Breast epithelium (tissue), 4 donors: ENCODE measurements around the gene ACAP2. TPM values are rescaled to one million over a fixed set of nuclear protein-coding genes. Genes with fewer than 3 reads are reported as not detected.

Experiments
- DNase-seq, 2 donors: peaks; one replicate each; pipeline ENCODE4 v3.0.0-alpha.2; 2019; ENCODE audit warnings: low spot score in 2 of 2
- H3K27ac ChIP-seq, 2 donors: fragments of 200-600 bp; sonication (generic) in 1 of 2; one replicate each; pipeline ENCODE4 v1.5.1; 2016 to 2019; ENCODE audit warnings: mild to moderate bottlenecking in 1 of 2
- H3K27me3 ChIP-seq, 2 donors: fragments of 200-600 bp; sonication (generic) in 1 of 2; one replicate each; pipeline versions ENCODE4 v1.5.1 to v1.6.0; 2017 to 2019; ENCODE audit warnings: control low read depth in 1 of 2, mild to moderate bottlenecking in 1 of 2
- H3K36me3 ChIP-seq: fragments of 200-600 bp; one replicate; pipeline ENCODE4 v1.5.1; 2019
- H3K4me1 ChIP-seq, 2 donors: fragments of 200-600 bp; sonication (generic); one replicate each; pipeline ENCODE4 v1.5.1; 2016 to 2019; ENCODE audit warnings: control low read depth in 1 of 2
- H3K4me3 ChIP-seq, 3 donors: fragments of 200-600 bp; sonication (generic); 1 replicate in 2 of 3; 2 replicates in 1 of 3; pipeline ENCODE4 v1.5.1; 2016 to 2019; ENCODE audit warnings: mild to moderate bottlenecking in 3 of 3, moderate library complexity in 2 of 3
- H3K9me3 ChIP-seq, 2 donors: fragments of 200-600 bp; sonication (generic) in 1 of 2; one replicate each; pipeline ENCODE4 v1.5.1; 2016 to 2019; ENCODE audit warnings: control low read depth in 1 of 2
- POLR2A ChIP-seq: fragments of 450-650 bp; IDR thresholded peaks from one replicate; pipeline ENCODE4 v1.6.1; 2016; ENCODE audit warnings: antibody characterized with exemption, mild to moderate bottlenecking, moderate library complexity
- POLR2AphosphoS5 ChIP-seq, 3 donors: sonication (generic); formaldehyde crosslinking; IDR thresholded peaks; one replicate each; pipeline ENCODE4 v1.6.1; 2017; ENCODE audit warnings: antibody characterized with exemption in 3 of 3
- intact Hi-C: fragments of 100-400 bp; cut with DNase I; formaldehyde crosslinking; loops from one replicate; pipeline ENCODE4 v1.15.1; 2023; ENCODE audit warnings: low total_unique reads
- total RNA-seq, 3 donors: library from RNA; depleted of rRNA; stranded (reverse); fragments of >200 nt; gene quantifications; one replicate each; pipeline ENCODE4 v1.1.0, GENCODE V29; 2016
- TF ChIP-seq, protein P1 (sequence below), 3 donors: fragments of 450-650 bp; IDR thresholded peaks; one replicate each; pipeline ENCODE4 v1.5.1; 2016 to 2017; ENCODE audit warnings: antibody characterized with exemption in 3 of 3, mild to moderate bottlenecking in 3 of 3, moderate library complexity in 3 of 3

Gene ACAP2
- total RNA-seq, 3 donors from 2014 or later = 60.0 to 87.1 (median 63.0) TPM

GRCh38 chr3:195450731-195451229 is 8.0 kb upstream of the ACAP2 start:
- peak overlapping the region; percentile 30 to 87 for H3K27ac ChIP-seq
- DNase-seq = no peak
- intact Hi-C loops = no loop called here

GRCh38 chr3:195448205-195448875 is 5.5 kb upstream of the ACAP2 start:
- Histone ChIP-seq H3K9me3 (no peaks in the 10 kb centered on the region), H3K27ac (no peak overlapping the region), H3K27me3 (no peaks in the 10 kb centered on the region), H3K4me3 (no peak overlapping the region), H3K4me1 (no peaks in the 10 kb centered on the region), H3K36me3 (no peaks in the 10 kb centered on the region)
- TF ChIP-seq POLR2AphosphoS5 (IDR thresholded peaks at IDR 0.05) (no peak), POLR2A (no peak)
- TF ChIP-seq, protein P1, sequence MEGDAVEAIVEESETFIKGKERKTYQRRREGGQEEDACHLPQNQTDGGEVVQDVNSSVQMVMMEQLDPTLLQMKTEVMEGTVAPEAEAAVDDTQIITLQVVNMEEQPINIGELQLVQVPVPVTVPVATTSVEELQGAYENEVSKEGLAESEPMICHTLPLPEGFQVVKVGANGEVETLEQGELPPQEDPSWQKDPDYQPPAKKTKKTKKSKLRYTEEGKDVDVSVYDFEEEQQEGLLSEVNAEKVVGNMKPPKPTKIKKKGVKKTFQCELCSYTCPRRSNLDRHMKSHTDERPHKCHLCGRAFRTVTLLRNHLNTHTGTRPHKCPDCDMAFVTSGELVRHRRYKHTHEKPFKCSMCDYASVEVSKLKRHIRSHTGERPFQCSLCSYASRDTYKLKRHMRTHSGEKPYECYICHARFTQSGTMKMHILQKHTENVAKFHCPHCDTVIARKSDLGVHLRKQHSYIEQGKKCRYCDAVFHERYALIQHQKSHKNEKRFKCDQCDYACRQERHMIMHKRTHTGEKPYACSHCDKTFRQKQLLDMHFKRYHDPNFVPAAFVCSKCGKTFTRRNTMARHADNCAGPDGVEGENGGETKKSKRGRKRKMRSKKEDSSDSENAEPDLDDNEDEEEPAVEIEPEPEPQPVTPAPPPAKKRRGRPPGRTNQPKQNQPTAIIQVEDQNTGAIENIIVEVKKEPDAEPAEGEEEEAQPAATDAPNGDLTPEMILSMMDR (IDR thresholded peaks at IDR 0.05) = no peak
- intact Hi-C loops = no loop called here
- DNase-seq = no peak

More at GRCh38 chr3:195450731-195451229, 8.0 kb upstream of the ACAP2 start:
- H3K9me3 ChIP-seq = no peaks in the 10 kb centered on the region
- H3K36me3 ChIP-seq = no peaks in the 10 kb centered on the region
- no peaks in the 10 kb centered on the region for H3K27me3 ChIP-seq
- TF ChIP-seq POLR2A (no peak), POLR2AphosphoS5 (IDR thresholded peaks at IDR 0.05) (peak in 2 of 3 donors; percentile 35 to 46)
- H3K4me3 ChIP-seq = no peak overlapping the region
- no peaks in the 10 kb centered on the region for H3K4me1 ChIP-seq

- no peaks in the 10 kb centered on the region for H3K9me3 ChIP-seq
These were observed 4.4 kb upstream of the ACAP2 start for GRCh38 chr3:195447201-195447600.

GRCh38 chr3:195446359-195446758 is 3.5 kb upstream of the ACAP2 start:
- intact Hi-C loops = no loop called here
- TF ChIP-seq POLR2A (no peak), POLR2AphosphoS5 (IDR thresholded peaks at IDR 0.05) (no peak)
- TF ChIP-seq, protein P1 (IDR thresholded peaks at IDR 0.05) = no peak
- Histone ChIP-seq H3K27me3 (no peaks in the 10 kb centered on the region), H3K36me3 (no peaks in the 10 kb centered on the region), H3K4me1 (no peaks in the 10 kb centered on the region), H3K27ac (no peak overlapping the region), H3K4me3 (no peak overlapping the region), H3K9me3 (no peaks in the 10 kb centered on the region)
- no peak for DNase-seq

More at GRCh38 chr3:195447201-195447600, 4.4 kb upstream of the ACAP2 start:
- H3K4me3 ChIP-seq = no peak overlapping the region
- H3K27me3 ChIP-seq = no peaks in the 10 kb centered on the region
- intact Hi-C loops = no loop called here
- H3K4me1 ChIP-seq = no peaks in the 10 kb centered on the region
- DNase-seq = no peak
- H3K36me3 ChIP-seq = no peaks in the 10 kb centered on the region
- H3K27ac ChIP-seq = no peak overlapping the region
- TF ChIP-seq, protein P1 (IDR thresholded peaks at IDR 0.05) = no peak
- TF ChIP-seq POLR2A (no peak), POLR2AphosphoS5 (IDR thresholded peaks at IDR 0.05) (no peak)

- H3K36me3 ChIP-seq = no peaks in the 10 kb centered on the region
- no peak overlapping the region for H3K4me3 ChIP-seq
- no peak overlapping the region for H3K27ac ChIP-seq
- no peaks in the 10 kb centered on the region for H3K9me3 ChIP-seq
- no peaks in the 10 kb centered on the region for H3K27me3 ChIP-seq
- intact Hi-C loops = no loop called here
- DNase-seq = no peak
- H3K4me1 ChIP-seq = no peaks in the 10 kb centered on the region
- TF ChIP-seq, protein P1 (IDR thresholded peaks at IDR 0.05) = no peak
- TF ChIP-seq POLR2AphosphoS5 (IDR thresholded peaks at IDR 0.05) = no peak
- TF ChIP-seq POLR2A = no peak
These were observed 3.1 kb upstream of the ACAP2 start for GRCh38 chr3:195445885-195446284.
